H9 (cell line): Measurements from ENCODE around the gene OR56A1. TPM values are rescaled to one million over a fixed set of nuclear protein-coding genes. Genes with fewer than 3 reads are reported as not detected.

ENCODE experiments used
- DNase-seq: peaks from one replicate; pipeline ENCODE4 v3.0.0-alpha.2; 2017
- H2AFZ ChIP-seq: one replicate; pipeline ENCODE4 v1.6.1; 2013; ENCODE audit warnings: mild to moderate bottlenecking, low read length, control low read depth, moderate library complexity
- H2AK5ac ChIP-seq: 2 replicates; pipeline ENCODE4 v1.6.1; 2013; ENCODE audit warnings: low read length, control low read depth, mixed read lengths; ENCODE audit not compliant: insufficient read length
- H2BK120ac ChIP-seq: one replicate; pipeline ENCODE4 v1.6.1; 2013; ENCODE audit warnings: low read depth, mild to moderate bottlenecking, low read length, control low read depth, inconsistent platforms; ENCODE audit not compliant: poor library complexity, severe bottlenecking
- H2BK12ac ChIP-seq: 2 replicates; pipeline ENCODE4 v1.6.1; 2013; ENCODE audit warnings: low read length, control low read depth, mixed read lengths, low read depth; ENCODE audit not compliant: insufficient read length
- H2BK15ac ChIP-seq: 2 replicates; pipeline ENCODE4 v1.6.1; 2013; ENCODE audit warnings: low read depth, low read length, control low read depth
- H2BK20ac ChIP-seq: one replicate; pipeline ENCODE4 v1.6.1; 2013; ENCODE audit warnings: low read depth, mild to moderate bottlenecking, low read length, control low read depth, inconsistent platforms; ENCODE audit not compliant: poor library complexity, severe bottlenecking
- H2BK5ac ChIP-seq: 2 replicates; pipeline ENCODE4 v1.6.1; 2013; ENCODE audit warnings: low read length, control low read depth, mixed read lengths; ENCODE audit not compliant: insufficient read length
- H3K14ac ChIP-seq: 2 replicates; pipeline ENCODE4 v1.6.1; 2013; ENCODE audit warnings: low read length, control low read depth; ENCODE audit not compliant: insufficient read depth
- H3K18ac ChIP-seq: 2 replicates; pipeline ENCODE4 v1.6.1; 2013; ENCODE audit warnings: low read depth, mild to moderate bottlenecking, mixed read lengths, low read length, control low read depth; ENCODE audit not compliant: insufficient read length
- H3K23ac ChIP-seq: 2 replicates; pipeline ENCODE4 v1.6.1; 2013; ENCODE audit warnings: low read length, control low read depth, mixed read lengths, low read depth; ENCODE audit not compliant: insufficient read length
- H3K23me2 ChIP-seq: 2 replicates; pipeline ENCODE4 v1.6.1; 2013; ENCODE audit warnings: low read depth, mild to moderate bottlenecking, mixed read lengths, low read length, control low read depth; ENCODE audit not compliant: insufficient read length, poor library complexity, severe bottlenecking
- H3K27ac ChIP-seq: 2 replicates; pipeline ENCODE4 v1.5.1; 2013; ENCODE audit warnings: low read length, control low read depth, mixed read lengths, low read depth; ENCODE audit not compliant: insufficient read length
- H3K27me3 ChIP-seq: 2 replicates; pipeline ENCODE4 v1.6.1; 2013; ENCODE audit warnings: low read length, control low read depth, inconsistent platforms; ENCODE audit not compliant: insufficient read depth
- H3K4ac ChIP-seq: 2 replicates; pipeline ENCODE4 v1.6.1; 2013; ENCODE audit warnings: low read depth, mild to moderate bottlenecking, control low read depth, inconsistent platforms, low read length, moderate library complexity
- H3K4me1 ChIP-seq: 2 replicates; pipeline ENCODE4 v1.6.1; 2013; ENCODE audit warnings: low read length, control low read depth, inconsistent platforms; ENCODE audit not compliant: insufficient read depth
- H3K4me2 ChIP-seq: 2 replicates; pipeline ENCODE4 v1.6.1; 2013; ENCODE audit warnings: low read length, control low read depth, mixed read lengths; ENCODE audit not compliant: insufficient read length, insufficient read depth
- H3K56ac ChIP-seq: 2 replicates; pipeline ENCODE4 v1.6.1; 2013; ENCODE audit warnings: low read depth, mild to moderate bottlenecking, mixed read lengths, low read length, control low read depth; ENCODE audit not compliant: insufficient read length
- H3K79me1 ChIP-seq: 2 replicates; pipeline ENCODE4 v1.6.1; 2013; ENCODE audit warnings: low read depth, mild to moderate bottlenecking, moderate library complexity, low read length, control low read depth, inconsistent platforms; ENCODE audit not compliant: insufficient read depth, poor library complexity, severe bottlenecking
- H3K79me2 ChIP-seq: 2 replicates; pipeline ENCODE4 v1.6.1; 2013; ENCODE audit warnings: low read length, control low read depth, inconsistent platforms; ENCODE audit not compliant: insufficient read depth
- H3K9ac ChIP-seq: 2 replicates; pipeline ENCODE4 v1.6.1; 2013; ENCODE audit warnings: low read length, control low read depth, mixed read lengths; ENCODE audit not compliant: insufficient read length; ENCODE audit errors: extremely low read depth
- H3K9me3 ChIP-seq: one replicate; pipeline ENCODE4 v1.6.1; 2013; ENCODE audit warnings: low read depth, low read length, inconsistent platforms; ENCODE audit not compliant: control insufficient read depth
- H3T11ph ChIP-seq: one replicate; pipeline ENCODE4 v1.6.1; 2013; ENCODE audit warnings: mild to moderate bottlenecking, low read length, control low read depth, inconsistent platforms
- H4K20me1 ChIP-seq: one replicate; pipeline ENCODE4 v1.6.1; 2013; ENCODE audit not compliant: control insufficient read depth, insufficient read length, insufficient read depth
- H4K5ac ChIP-seq: 2 replicates; pipeline ENCODE4 v1.6.1; 2013; ENCODE audit warnings: low read depth, mild to moderate bottlenecking, mixed read lengths, low read length, control low read depth; ENCODE audit not compliant: insufficient read length
- H4K8ac ChIP-seq: replicated peaks from 2 replicates; pipeline ENCODE4 v1.6.1; 2013; ENCODE audit warnings: low read length, control low read depth, mixed read lengths, low read depth; ENCODE audit not compliant: insufficient read length
- H4K91ac ChIP-seq: 2 replicates; pipeline ENCODE4 v1.6.1; 2013; ENCODE audit warnings: low read depth, mild to moderate bottlenecking, moderate library complexity, mixed read lengths, low read length, control low read depth; ENCODE audit not compliant: insufficient read length
- H3K27ac Mint-ChIP-seq, 3 experiments: 2 replicates in 2 of 3; 3 replicates in 1 of 3; pipeline ENCODE4 v1.8.0; 2020 to 2021; ENCODE audit warnings: mixed read lengths in 3 of 3, mild to moderate bottlenecking in 1 of 3, moderate library complexity in 1 of 3
- H3K27me3 Mint-ChIP-seq: 2 replicates; pipeline ENCODE4 v1.8.0; 2021; ENCODE audit warnings: low read depth, mild to moderate bottlenecking, moderate library complexity, mixed read lengths
- H3K36me3 Mint-ChIP-seq, 3 experiments: 2 replicates in 2 of 3; 3 replicates in 1 of 3; pipeline ENCODE4 v1.8.0; 2020 to 2021; ENCODE audit warnings: low read depth in 3 of 3, mixed read lengths in 3 of 3; ENCODE audit not compliant: insufficient read depth in 1 of 3
- H3K4me1 Mint-ChIP-seq, 2 experiments: 2 replicates each; pipeline ENCODE4 v1.8.0; 2020; ENCODE audit warnings: mixed read lengths in 2 of 2
- H3K4me3 Mint-ChIP-seq, 2 experiments: 2 replicates in 1 of 2; 3 replicates in 1 of 2; pipeline ENCODE4 v1.8.0; 2020 to 2021; ENCODE audit warnings: mild to moderate bottlenecking in 2 of 2, mixed read lengths in 2 of 2, moderate library complexity in 1 of 2
- H3K9me3 Mint-ChIP-seq, 2 experiments: 2 replicates in 1 of 2; 3 replicates in 1 of 2; pipeline ENCODE4 v1.8.0; 2020; ENCODE audit warnings: mild to moderate bottlenecking in 2 of 2, mixed read lengths in 2 of 2, moderate library complexity in 1 of 2
- WGBS: extraction: QIAGEN DNeasy Blood & Tissue Kit; methylation state at CpG from one replicate; pipeline ENCODE4 v1.1.7; 2013; ENCODE audit warnings: missing lambda C conversion rate, low lambda C conversion rate, mixed read lengths; ENCODE audit not compliant: insufficient read length; ENCODE audit errors: extremely low coverage; 5-methylcytosine and 5-hydroxymethylcytosine counted together
- total RNA-seq: library from RNA; stranded (reverse); gene quantifications from 2 replicates; pipeline ENCODE4 v1.2.1, GENCODE V29; 2021
- TF ChIP-seq, protein P1 (sequence below): fragments of 200-600 bp; sonication (generic); conservative IDR thresholded peaks from 3 replicates; pipeline ENCODE4 v1.8.0; 2021; ENCODE audit warnings: antibody characterized with exemption, mild to moderate bottlenecking

OR56A1 gene
- total RNA-seq, 1 experiment from 2014 or later: 0.07 TPM

DNA sequence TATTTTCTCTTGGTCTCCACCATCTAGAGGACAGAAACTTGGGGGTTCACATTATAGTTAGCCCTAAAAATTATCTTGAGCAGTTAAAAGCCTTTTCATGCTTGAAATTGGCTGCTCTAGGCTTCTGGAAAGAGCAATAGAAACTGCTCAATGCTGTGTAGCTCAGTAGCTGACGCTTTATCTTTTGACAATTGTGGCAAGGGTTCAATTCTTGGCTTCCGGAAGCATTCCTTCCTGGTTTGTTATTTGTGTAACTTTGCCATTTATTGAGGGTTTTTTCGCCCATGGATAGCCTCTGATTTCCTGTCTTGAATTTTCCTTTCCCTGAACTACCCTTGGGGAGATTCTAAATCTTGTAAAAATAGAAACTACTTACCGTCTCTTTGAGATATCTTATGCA lies 10.3 kb upstream of the OR56A1 start:
- no peak overlapping the region for H3K4ac ChIP-seq
- H3K23me2 ChIP-seq: no peaks in the 10 kb centered on the region
- no peaks in the 10 kb centered on the region for H3K79me1 ChIP-seq
- H3K23ac ChIP-seq: no peak overlapping the region
- TF ChIP-seq, protein P1, sequence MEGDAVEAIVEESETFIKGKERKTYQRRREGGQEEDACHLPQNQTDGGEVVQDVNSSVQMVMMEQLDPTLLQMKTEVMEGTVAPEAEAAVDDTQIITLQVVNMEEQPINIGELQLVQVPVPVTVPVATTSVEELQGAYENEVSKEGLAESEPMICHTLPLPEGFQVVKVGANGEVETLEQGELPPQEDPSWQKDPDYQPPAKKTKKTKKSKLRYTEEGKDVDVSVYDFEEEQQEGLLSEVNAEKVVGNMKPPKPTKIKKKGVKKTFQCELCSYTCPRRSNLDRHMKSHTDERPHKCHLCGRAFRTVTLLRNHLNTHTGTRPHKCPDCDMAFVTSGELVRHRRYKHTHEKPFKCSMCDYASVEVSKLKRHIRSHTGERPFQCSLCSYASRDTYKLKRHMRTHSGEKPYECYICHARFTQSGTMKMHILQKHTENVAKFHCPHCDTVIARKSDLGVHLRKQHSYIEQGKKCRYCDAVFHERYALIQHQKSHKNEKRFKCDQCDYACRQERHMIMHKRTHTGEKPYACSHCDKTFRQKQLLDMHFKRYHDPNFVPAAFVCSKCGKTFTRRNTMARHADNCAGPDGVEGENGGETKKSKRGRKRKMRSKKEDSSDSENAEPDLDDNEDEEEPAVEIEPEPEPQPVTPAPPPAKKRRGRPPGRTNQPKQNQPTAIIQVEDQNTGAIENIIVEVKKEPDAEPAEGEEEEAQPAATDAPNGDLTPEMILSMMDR: no peak
- H2AK5ac ChIP-seq: no peak overlapping the region
- no peak overlapping the region for H3K27ac Mint-ChIP-seq
- no CpG with 5 or more reads among the region's 4 CpGs for WGBS
- H3K27ac ChIP-seq: no peak overlapping the region
- H2AFZ ChIP-seq: no peak overlapping the region
- H4K5ac ChIP-seq: no peak overlapping the region
- H2BK5ac ChIP-seq: no peak overlapping the region
- no peaks in the 10 kb centered on the region for H3K27me3 Mint-ChIP-seq
- no peaks in the 10 kb centered on the region for H4K20me1 ChIP-seq
- H3K4me1 ChIP-seq: no peaks in the 10 kb centered on the region
- peaks cover 0 to 3% of the 10 kb centered on the region in 2 experiments; a peak in 3 of 4 replicates for H3K4me1 Mint-ChIP-seq
- no peak overlapping the region for H3K4me3 Mint-ChIP-seq
- H3K27me3 ChIP-seq: no peaks in the 10 kb centered on the region
- H3K4me2 ChIP-seq: no peak overlapping the region
- H3K56ac ChIP-seq: no peak overlapping the region
- H3K9me3 ChIP-seq: no peaks in the 10 kb centered on the region
- H3K14ac ChIP-seq: no peak overlapping the region
- no peak overlapping the region for H2BK20ac ChIP-seq
- no peaks in the 10 kb centered on the region for H3K79me2 ChIP-seq
- H2BK12ac ChIP-seq: no peak overlapping the region
- no peaks in the 10 kb centered on the region for H3K9me3 Mint-ChIP-seq
- no peak overlapping the region for H4K91ac ChIP-seq
- H4K8ac ChIP-seq: no peak overlapping the region
- no peak overlapping the region for H3K9ac ChIP-seq
- no peak overlapping the region for H3K18ac ChIP-seq
- no peak overlapping the region for H3T11ph ChIP-seq
- no peak overlapping the region for H2BK15ac ChIP-seq
- H2BK120ac ChIP-seq: no peak overlapping the region
- DNase-seq: no peak
- H3K36me3 Mint-ChIP-seq: no peaks in the 10 kb centered on the region
